Transverse colon (tissue), 4 donors: Measurements from ENCODE around the gene NXNL2.

Experiments
- CTCF ChIP-seq, 5 experiments: fragments of 200-600 bp in 3 of 5; fragments of 450-650 bp in 2 of 5; sonication (generic) in 3 of 5; IDR thresholded peaks; 1 replicate in 2 of 5; 2 replicates in 3 of 5; pipeline ENCODE4 v1.5.1; 2016 to 2017; ENCODE audit warnings: antibody characterized with exemption in 5 of 5, inconsistent platforms in 3 of 5, mild to moderate bottlenecking in 2 of 5, moderate library complexity in 1 of 5
- POLR2A ChIP-seq: fragments of 450-650 bp; IDR thresholded peaks from one replicate; pipeline ENCODE4 v1.6.1; 2016; ENCODE audit warnings: antibody characterized with exemption, mild to moderate bottlenecking, moderate library complexity
- POLR2AphosphoS5 ChIP-seq, 3 donors: sonication (generic); formaldehyde crosslinking; IDR thresholded peaks; one replicate each; pipeline ENCODE4 v1.6.1; 2016; ENCODE audit warnings: antibody characterized with exemption in 3 of 3

- no peak for TF ChIP-seq CTCF (IDR thresholded peaks at IDR 0.05)
- no peak for TF ChIP-seq POLR2A
- no peak for TF ChIP-seq POLR2AphosphoS5 (IDR thresholded peaks at IDR 0.05)
These were observed 53.1 kb downstream of the NXNL2 start for GRCh38 chr9:88587885-88588649.
